LHCN-M2 (cell line): ENCODE measurements around the gene OR1N1. TPM values are rescaled to one million over a fixed set of nuclear protein-coding genes. Genes with fewer than 3 reads are reported as not detected.

ENCODE experiments used
- total RNA-seq: library from RNA; depleted of rRNA; stranded (reverse); fragments of >200 nt; gene quantifications from 2 replicates; pipeline ENCODE4 v1.2.3, GENCODE V29; 2014; rRNA removed

The OR1N1 gene
- total RNA-seq, 1 experiment from 2014 or later, result not detected

Other genes with a start within 250 kb of the OR1N1 start
- 1.7 TPM in 2 replicates for gene PTGS1, start 156.3 kb downstream of the OR1N1 start, total RNA-seq
- not detected in 2 replicates for gene OR1J1, start 49.4 kb downstream of the OR1N1 start, total RNA-seq
- gene OR1J2, start 16.5 kb downstream of the OR1N1 start, total RNA-seq, result not detected in 2 replicates
- not detected in 2 replicates for gene OR1J4, start 8.2 kb downstream of the OR1N1 start, total RNA-seq
- gene OR1N2, start 25.8 kb upstream of the OR1N1 start, total RNA-seq, result not detected in 2 replicates
- gene OR1L8, start 56.1 kb upstream of the OR1N1 start, total RNA-seq, result not detected in 2 replicates
- gene OR1Q1, start 87.4 kb upstream of the OR1N1 start, total RNA-seq, result not detected in 2 replicates
- not detected in 2 replicates for gene OR1B1, start 130.3 kb upstream of the OR1N1 start, total RNA-seq
- gene OR1L1, start 134.4 kb upstream of the OR1N1 start, total RNA-seq, result not detected in 2 replicates
- gene OR1L3, start 147.8 kb upstream of the OR1N1 start, total RNA-seq, result not detected in 2 replicates
- not detected in 2 replicates for gene OR1L4, start 196.7 kb upstream of the OR1N1 start, total RNA-seq
- gene OR1L6, start 215.0 kb upstream of the OR1N1 start, total RNA-seq, result not detected in 2 replicates